WTC11 (cell line): ENCODE results near the gene RTEL1.

Source experiments
- SMAD4 ChIP-seq: sonication (generic); formaldehyde crosslinking; IDR thresholded peaks from 2 replicates; pipeline ENCODE4 v1.8.0; 2022; ENCODE audit warnings: mild to moderate bottlenecking, missing genetic modification reagents
- ZNF232 ChIP-seq: sonication (generic); formaldehyde crosslinking; IDR thresholded peaks from 2 replicates; pipeline ENCODE4 v1.8.0; 2022; ENCODE audit warnings: mild to moderate bottlenecking, missing genetic modification reagents
- ZNF423 ChIP-seq: fragments of 250-450 bp; sonication (Bioruptor Pico); IDR thresholded peaks from 2 replicates; pipeline ENCODE4 v2.1.2; 2022; ENCODE audit warnings: mild to moderate bottlenecking, moderate library complexity
- TF ChIP-seq, protein P1 (sequence below): fragments of 200-600 bp; IDR thresholded peaks from 2 replicates; pipeline ENCODE4 v1.8.0; 2022; ENCODE audit warnings: antibody characterized with exemption
- TF ChIP-seq, protein P2 (sequence below): sonication (generic); formaldehyde crosslinking; conservative IDR thresholded peaks from 2 replicates; pipeline ENCODE4 v1.8.1; 2023; ENCODE audit warnings: mild to moderate bottlenecking, low read depth, missing genetic modification reagents, moderate library complexity

- TF ChIP-seq ZNF232 (CRISPR knock-in tag): peak; percentile 89; the same call in 1 of the 2 replicates
- TF ChIP-seq, protein P1, sequence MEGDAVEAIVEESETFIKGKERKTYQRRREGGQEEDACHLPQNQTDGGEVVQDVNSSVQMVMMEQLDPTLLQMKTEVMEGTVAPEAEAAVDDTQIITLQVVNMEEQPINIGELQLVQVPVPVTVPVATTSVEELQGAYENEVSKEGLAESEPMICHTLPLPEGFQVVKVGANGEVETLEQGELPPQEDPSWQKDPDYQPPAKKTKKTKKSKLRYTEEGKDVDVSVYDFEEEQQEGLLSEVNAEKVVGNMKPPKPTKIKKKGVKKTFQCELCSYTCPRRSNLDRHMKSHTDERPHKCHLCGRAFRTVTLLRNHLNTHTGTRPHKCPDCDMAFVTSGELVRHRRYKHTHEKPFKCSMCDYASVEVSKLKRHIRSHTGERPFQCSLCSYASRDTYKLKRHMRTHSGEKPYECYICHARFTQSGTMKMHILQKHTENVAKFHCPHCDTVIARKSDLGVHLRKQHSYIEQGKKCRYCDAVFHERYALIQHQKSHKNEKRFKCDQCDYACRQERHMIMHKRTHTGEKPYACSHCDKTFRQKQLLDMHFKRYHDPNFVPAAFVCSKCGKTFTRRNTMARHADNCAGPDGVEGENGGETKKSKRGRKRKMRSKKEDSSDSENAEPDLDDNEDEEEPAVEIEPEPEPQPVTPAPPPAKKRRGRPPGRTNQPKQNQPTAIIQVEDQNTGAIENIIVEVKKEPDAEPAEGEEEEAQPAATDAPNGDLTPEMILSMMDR: no peak
- TF ChIP-seq ZNF423 (CRISPR knock-in tag): peak; percentile 35; the same call in 1 of the 2 replicates
- peak; percentile 74; the same call in 1 of the 2 replicates for TF ChIP-seq SMAD4 (CRISPR knock-in tag)
- TF ChIP-seq, protein P2, sequence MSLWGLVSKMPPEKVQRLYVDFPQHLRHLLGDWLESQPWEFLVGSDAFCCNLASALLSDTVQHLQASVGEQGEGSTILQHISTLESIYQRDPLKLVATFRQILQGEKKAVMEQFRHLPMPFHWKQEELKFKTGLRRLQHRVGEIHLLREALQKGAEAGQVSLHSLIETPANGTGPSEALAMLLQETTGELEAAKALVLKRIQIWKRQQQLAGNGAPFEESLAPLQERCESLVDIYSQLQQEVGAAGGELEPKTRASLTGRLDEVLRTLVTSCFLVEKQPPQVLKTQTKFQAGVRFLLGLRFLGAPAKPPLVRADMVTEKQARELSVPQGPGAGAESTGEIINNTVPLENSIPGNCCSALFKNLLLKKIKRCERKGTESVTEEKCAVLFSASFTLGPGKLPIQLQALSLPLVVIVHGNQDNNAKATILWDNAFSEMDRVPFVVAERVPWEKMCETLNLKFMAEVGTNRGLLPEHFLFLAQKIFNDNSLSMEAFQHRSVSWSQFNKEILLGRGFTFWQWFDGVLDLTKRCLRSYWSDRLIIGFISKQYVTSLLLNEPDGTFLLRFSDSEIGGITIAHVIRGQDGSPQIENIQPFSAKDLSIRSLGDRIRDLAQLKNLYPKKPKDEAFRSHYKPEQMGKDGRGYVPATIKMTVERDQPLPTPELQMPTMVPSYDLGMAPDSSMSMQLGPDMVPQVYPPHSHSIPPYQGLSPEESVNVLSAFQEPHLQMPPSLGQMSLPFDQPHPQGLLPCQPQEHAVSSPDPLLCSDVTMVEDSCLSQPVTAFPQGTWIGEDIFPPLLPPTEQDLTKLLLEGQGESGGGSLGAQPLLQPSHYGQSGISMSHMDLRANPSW (CRISPR knock-in tag): 0 out of 2 replicates have a peak, but pooled peaks have one; percentile 49
These were observed 4.8 kb upstream of the RTEL1 start, which contains the start of gene STMN3 for GRCh38 chr20:63653041-63653973.
